ENCODE measurements around the gene ITIH6.
"Not testable (repeated sequence)": the region's sequence is repeated elsewhere in the genome, so short reads cannot be mapped to it uniquely, and the experiment has no call there.

Gene ITIH6

GRCh38 chrX:54807524-54808108 lies 9.6 kb upstream of the ITIH6 start, which contains the start of gene MAGED2:
Gene MAGED2, plus strand, starts transcription at chrX:54807745. Its CDS starts 1,587 bp downstream, at chrX:54809332.
- no peak for DNase-seq

GRCh38 chrX:54799046-54799445 lies 991 bp upstream of the ITIH6 start:
- DNase-seq, result no peak

- no peak for DNase-seq
These were observed 3.3 kb downstream of the ITIH6 start for GRCh38 chrX:54794795-54795194.

- no peak for DNase-seq
These were observed 4.0 kb downstream of the ITIH6 start for GRCh38 chrX:54794028-54794427.

- DNase-seq, result not testable (repeated sequence)
These were observed 8.7 kb downstream of the ITIH6 start for GRCh38 chrX:54789405-54789804.

- no peak for DNase-seq
These were observed 9.6 kb downstream of the ITIH6 start for GRCh38 chrX:54788446-54788845.

- DNase-seq, result no peak
These were observed 11.1 kb downstream of the ITIH6 start for GRCh38 chrX:54786967-54787366.

GRCh38 chrX:54785901-54786300 lies 12.2 kb downstream of the ITIH6 start:
- no peak for DNase-seq

GRCh38 chrX:54776987-54777672 lies 20.9 kb downstream of the ITIH6 start:
- no peak for DNase-seq

- no peak for DNase-seq
These were observed 22.0 kb downstream of the ITIH6 start for GRCh38 chrX:54776061-54776460.

- not testable (repeated sequence) for DNase-seq
These were observed 23.5 kb downstream of the ITIH6 start for GRCh38 chrX:54774391-54775094.

GRCh38 chrX:54758114-54759055 lies 39.7 kb downstream of the ITIH6 start:
- DNase-seq, result no peak

GRCh38 chrX:54754854-54755253 lies 43.2 kb downstream of the ITIH6 start:
- no peak for DNase-seq

- DNase-seq, result no peak
These were observed 49.4 kb downstream of the ITIH6 start for GRCh38 chrX:54748626-54749025.

- no peak for DNase-seq
These were observed 50.2 kb downstream of the ITIH6 start for GRCh38 chrX:54747733-54748393.

GRCh38 chrX:54746928-54747327 lies 51.1 kb downstream of the ITIH6 start:
- no peak for DNase-seq

GRCh38 chrX:54745676-54746075 lies 52.4 kb downstream of the ITIH6 start:
- no peak for DNase-seq

GRCh38 chrX:54738567-54738966 lies 59.5 kb downstream of the ITIH6 start:
- DNase-seq, result not testable (repeated sequence)

- DNase-seq, result not testable (repeated sequence)
These were observed 61.6 kb downstream of the ITIH6 start for GRCh38 chrX:54736298-54736942.

- DNase-seq, result no peak
These were observed 76.6 kb downstream of the ITIH6 start for GRCh38 chrX:54721424-54721823.

GRCh38 chrX:54715621-54716020 lies 82.4 kb downstream of the ITIH6 start:
- DNase-seq, result no peak

GRCh38 chrX:54714424-54714823 lies 83.6 kb downstream of the ITIH6 start:
- DNase-seq, result no peak
